HepG2 (cell line): ENCODE results near the gene NFAT5. TPM values are rescaled to one million over a fixed set of nuclear protein-coding genes. Genes with fewer than 3 reads are reported as not detected.

Experiments
- ARID2 ChIP-seq: sonication (generic); formaldehyde crosslinking; IDR thresholded peaks from 2 replicates; pipeline ENCODE4 v1.8.1; 2022; ENCODE audit warnings: mild to moderate bottlenecking, missing genetic modification reagents, borderline replicate concordance
- FOSL2 ChIP-seq: sonication (generic); formaldehyde crosslinking; IDR thresholded peaks from 2 replicates; pipeline ENCODE4 v1.4.0; 2020; ENCODE audit warnings: missing genetic modification reagents
- FOXJ3 ChIP-seq: sonication (generic); formaldehyde crosslinking; IDR thresholded peaks from 2 replicates; pipeline ENCODE4 v1.4.0; 2020; ENCODE audit warnings: missing genetic modification reagents, mild to moderate bottlenecking, borderline replicate concordance
- GABPB1 ChIP-seq: IDR thresholded peaks from 2 replicates; pipeline ENCODE4 v1.6.1; 2016; ENCODE audit warnings: mild to moderate bottlenecking, missing genetic modification reagents, moderate library complexity, missing compliant biosample characterization
- MYNN ChIP-seq: sonication (generic); formaldehyde crosslinking; IDR thresholded peaks from 2 replicates; pipeline ENCODE4 v1.4.0; 2020; ENCODE audit warnings: mild to moderate bottlenecking, low read depth, missing genetic modification reagents
- NR2F1 ChIP-seq, 2 experiments: fragments of 450-650 bp in 1 of 2; formaldehyde crosslinking in 1 of 2; IDR thresholded peaks; 2 replicates each; pipeline versions ENCODE4 v1.5.0 to v1.6.1; 2016 to 2020; ENCODE audit warnings: mild to moderate bottlenecking in 1 of 2, missing compliant biosample characterization in 1 of 2, missing genetic modification reagents in 1 of 2, moderate library complexity in 1 of 2
- NR2F6 ChIP-seq, 2 experiments: IDR thresholded peaks; 2 replicates each; pipeline ENCODE4 v1.6.1; 2016; ENCODE audit warnings: antibody characterized with exemption in 1 of 2, mild to moderate bottlenecking in 1 of 2
- ZBTB7A ChIP-seq: sonication (generic); formaldehyde crosslinking; IDR thresholded peaks from 2 replicates; pipeline ENCODE4 v1.8.0; 2022; ENCODE audit warnings: mild to moderate bottlenecking, missing genetic modification reagents
- ZFP37 ChIP-seq: sonication (generic); formaldehyde crosslinking; IDR thresholded peaks from 2 replicates; pipeline ENCODE4 v1.4.0; 2020; ENCODE audit warnings: missing genetic modification reagents, borderline replicate concordance
- ZNF232 ChIP-seq: sonication (generic); formaldehyde crosslinking; IDR thresholded peaks from 2 replicates; pipeline ENCODE4 v1.4.0; 2020; ENCODE audit warnings: missing genetic modification reagents, borderline replicate concordance
- polyA plus RNA-seq, 8 experiments: library from polyadenylated mRNA; depleted of rRNA in 3 of 8; stranded (reverse) in 7 of 8; unstranded in 1 of 8; fragments of >200 nt; fragmentation: Illumina TruSeq in 4 of 8; extraction: Trizol in 4 of 8; gene quantifications; 2 replicates each; pipeline versions ENCODE4 v1.2.1 to v1.2.3, GENCODE V29; 2011 to 2016; ENCODE audit warnings: low read depth in 4 of 8, missing spikeins in 1 of 8, mixed read lengths in 1 of 8; ENCODE audit not compliant: insufficient read depth in 1 of 8
- total RNA-seq, 5 experiments: library from RNA; depleted of rRNA; stranded (reverse); fragments of >200 nt; fragmentation: Illumina TruSeq; extraction: Trizol; gene quantifications; 2 replicates each; pipeline ENCODE4 v1.2.3, GENCODE V29; 2016; ENCODE audit warnings: low read depth in 1 of 5
- TF ChIP-seq, protein P1 (sequence below): sonication (generic); formaldehyde crosslinking; IDR thresholded peaks from 2 replicates; pipeline ENCODE4 v1.4.0; 2020; ENCODE audit warnings: missing genetic modification reagents, mild to moderate bottlenecking, borderline replicate concordance
- TF ChIP-seq, protein P2 (sequence below): sonication (generic); formaldehyde crosslinking; IDR thresholded peaks from 2 replicates; pipeline ENCODE4 v1.4.0; 2020; ENCODE audit warnings: missing genetic modification reagents
- TF ChIP-seq, protein P3 (sequence below): sonication (generic); formaldehyde crosslinking; IDR thresholded peaks from 2 replicates; pipeline ENCODE4 v1.4.0; 2020; ENCODE audit warnings: missing genetic modification reagents
- TF ChIP-seq, protein P4 (sequence below): sonication (generic); formaldehyde crosslinking; IDR thresholded peaks from 2 replicates; pipeline ENCODE4 v1.4.0; 2020; ENCODE audit warnings: mild to moderate bottlenecking, missing genetic modification reagents
- TF ChIP-seq, protein P5 (sequence below): sonication (generic); formaldehyde crosslinking; IDR thresholded peaks from 2 replicates; pipeline ENCODE4 v1.8.0; 2022; ENCODE audit warnings: mild to moderate bottlenecking, missing genetic modification reagents, moderate library complexity

The NFAT5 gene
- total and polyA plus RNA-seq, 2 of the 13 experiments (the other 11 are each of a cell fraction or from before 2014, with no cell fraction given), result 20.5 to 54.3 TPM

DNA sequence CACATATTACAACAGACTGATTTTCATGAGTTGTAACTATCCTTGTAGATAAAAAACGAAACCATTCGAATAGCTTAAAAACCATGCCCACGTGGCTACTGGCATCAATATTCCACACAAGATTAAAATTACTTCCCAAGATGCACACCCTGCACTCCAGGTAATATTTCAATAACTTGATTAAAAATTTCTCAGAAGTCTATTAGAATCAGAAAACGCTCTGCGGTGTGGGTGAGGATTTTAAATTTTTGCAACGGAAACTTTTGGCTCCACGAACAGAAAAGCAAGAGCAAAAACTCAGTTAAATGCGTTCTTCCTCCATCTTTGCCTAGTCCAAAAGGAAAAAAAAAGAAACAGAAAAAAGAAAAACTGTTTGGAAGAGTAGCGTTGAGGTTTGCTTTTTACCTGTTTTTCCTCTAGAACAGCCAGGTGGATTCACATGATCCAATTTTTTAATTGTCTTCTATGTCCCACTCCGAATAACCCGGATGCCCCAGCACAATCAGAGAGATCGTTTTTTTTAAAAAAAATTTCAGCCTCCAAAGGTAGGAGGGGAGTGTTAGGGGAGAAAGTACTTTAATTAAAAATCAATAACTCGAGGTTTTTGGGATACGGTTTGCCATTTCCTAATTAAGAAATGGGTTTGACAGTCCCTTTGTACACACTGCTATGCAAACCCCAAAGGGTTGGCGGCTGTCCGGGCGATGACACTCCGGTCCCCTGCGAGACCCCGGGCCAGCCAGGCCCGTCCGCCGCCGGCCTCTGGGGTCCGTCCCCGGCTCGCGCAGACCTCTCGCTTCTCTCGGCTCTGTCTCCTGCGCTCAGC is 708 bp upstream of the NFAT5 start (continued):
- TF ChIP-seq, protein P1, sequence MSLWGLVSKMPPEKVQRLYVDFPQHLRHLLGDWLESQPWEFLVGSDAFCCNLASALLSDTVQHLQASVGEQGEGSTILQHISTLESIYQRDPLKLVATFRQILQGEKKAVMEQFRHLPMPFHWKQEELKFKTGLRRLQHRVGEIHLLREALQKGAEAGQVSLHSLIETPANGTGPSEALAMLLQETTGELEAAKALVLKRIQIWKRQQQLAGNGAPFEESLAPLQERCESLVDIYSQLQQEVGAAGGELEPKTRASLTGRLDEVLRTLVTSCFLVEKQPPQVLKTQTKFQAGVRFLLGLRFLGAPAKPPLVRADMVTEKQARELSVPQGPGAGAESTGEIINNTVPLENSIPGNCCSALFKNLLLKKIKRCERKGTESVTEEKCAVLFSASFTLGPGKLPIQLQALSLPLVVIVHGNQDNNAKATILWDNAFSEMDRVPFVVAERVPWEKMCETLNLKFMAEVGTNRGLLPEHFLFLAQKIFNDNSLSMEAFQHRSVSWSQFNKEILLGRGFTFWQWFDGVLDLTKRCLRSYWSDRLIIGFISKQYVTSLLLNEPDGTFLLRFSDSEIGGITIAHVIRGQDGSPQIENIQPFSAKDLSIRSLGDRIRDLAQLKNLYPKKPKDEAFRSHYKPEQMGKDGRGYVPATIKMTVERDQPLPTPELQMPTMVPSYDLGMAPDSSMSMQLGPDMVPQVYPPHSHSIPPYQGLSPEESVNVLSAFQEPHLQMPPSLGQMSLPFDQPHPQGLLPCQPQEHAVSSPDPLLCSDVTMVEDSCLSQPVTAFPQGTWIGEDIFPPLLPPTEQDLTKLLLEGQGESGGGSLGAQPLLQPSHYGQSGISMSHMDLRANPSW, result 0 out of 2 replicates have a peak, but pooled peaks have one; percentile 18
- TF ChIP-seq, protein P2, sequence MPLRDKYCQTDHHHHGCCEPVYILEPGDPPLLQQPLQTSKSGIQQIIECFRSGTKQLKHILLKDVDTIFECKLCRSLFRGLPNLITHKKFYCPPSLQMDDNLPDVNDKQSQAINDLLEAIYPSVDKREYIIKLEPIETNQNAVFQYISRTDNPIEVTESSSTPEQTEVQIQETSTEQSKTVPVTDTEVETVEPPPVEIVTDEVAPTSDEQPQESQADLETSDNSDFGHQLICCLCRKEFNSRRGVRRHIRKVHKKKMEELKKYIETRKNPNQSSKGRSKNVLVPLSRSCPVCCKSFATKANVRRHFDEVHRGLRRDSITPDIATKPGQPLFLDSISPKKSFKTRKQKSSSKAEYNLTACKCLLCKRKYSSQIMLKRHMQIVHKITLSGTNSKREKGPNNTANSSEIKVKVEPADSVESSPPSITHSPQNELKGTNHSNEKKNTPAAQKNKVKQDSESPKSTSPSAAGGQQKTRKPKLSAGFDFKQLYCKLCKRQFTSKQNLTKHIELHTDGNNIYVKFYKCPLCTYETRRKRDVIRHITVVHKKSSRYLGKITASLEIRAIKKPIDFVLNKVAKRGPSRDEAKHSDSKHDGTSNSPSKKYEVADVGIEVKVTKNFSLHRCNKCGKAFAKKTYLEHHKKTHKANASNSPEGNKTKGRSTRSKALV (CRISPR knock-in tag), result no peak
- TF ChIP-seq ZBTB7A (CRISPR knock-in tag) (0 out of 2 replicates have a peak, but pooled peaks have one; percentile 15), GABPB1 (no peak), FOSL2 (CRISPR knock-in tag) (no peak), MYNN (CRISPR knock-in tag) (no peak), NR2F6 (IDR thresholded peaks at IDR 0.05) (no peak), NR2F6 (CRISPR knock-in tag; IDR thresholded peaks at IDR 0.05) (no peak), ZNF232 (no peak; the same call in 1 of the 2 replicates), ZFP37 (CRISPR knock-in tag) (peak; percentile 81; the same call in 1 of the 2 replicates), ARID2 (CRISPR knock-in tag) (peak; percentile 96), FOXJ3 (no peak), NR2F1 (CRISPR knock-in tag; IDR thresholded peaks at IDR 0.05) (0 out of 4 replicates have a peak, but pooled peaks of 1 of the 2 experiments have one; percentile 8)
- TF ChIP-seq, protein P3, sequence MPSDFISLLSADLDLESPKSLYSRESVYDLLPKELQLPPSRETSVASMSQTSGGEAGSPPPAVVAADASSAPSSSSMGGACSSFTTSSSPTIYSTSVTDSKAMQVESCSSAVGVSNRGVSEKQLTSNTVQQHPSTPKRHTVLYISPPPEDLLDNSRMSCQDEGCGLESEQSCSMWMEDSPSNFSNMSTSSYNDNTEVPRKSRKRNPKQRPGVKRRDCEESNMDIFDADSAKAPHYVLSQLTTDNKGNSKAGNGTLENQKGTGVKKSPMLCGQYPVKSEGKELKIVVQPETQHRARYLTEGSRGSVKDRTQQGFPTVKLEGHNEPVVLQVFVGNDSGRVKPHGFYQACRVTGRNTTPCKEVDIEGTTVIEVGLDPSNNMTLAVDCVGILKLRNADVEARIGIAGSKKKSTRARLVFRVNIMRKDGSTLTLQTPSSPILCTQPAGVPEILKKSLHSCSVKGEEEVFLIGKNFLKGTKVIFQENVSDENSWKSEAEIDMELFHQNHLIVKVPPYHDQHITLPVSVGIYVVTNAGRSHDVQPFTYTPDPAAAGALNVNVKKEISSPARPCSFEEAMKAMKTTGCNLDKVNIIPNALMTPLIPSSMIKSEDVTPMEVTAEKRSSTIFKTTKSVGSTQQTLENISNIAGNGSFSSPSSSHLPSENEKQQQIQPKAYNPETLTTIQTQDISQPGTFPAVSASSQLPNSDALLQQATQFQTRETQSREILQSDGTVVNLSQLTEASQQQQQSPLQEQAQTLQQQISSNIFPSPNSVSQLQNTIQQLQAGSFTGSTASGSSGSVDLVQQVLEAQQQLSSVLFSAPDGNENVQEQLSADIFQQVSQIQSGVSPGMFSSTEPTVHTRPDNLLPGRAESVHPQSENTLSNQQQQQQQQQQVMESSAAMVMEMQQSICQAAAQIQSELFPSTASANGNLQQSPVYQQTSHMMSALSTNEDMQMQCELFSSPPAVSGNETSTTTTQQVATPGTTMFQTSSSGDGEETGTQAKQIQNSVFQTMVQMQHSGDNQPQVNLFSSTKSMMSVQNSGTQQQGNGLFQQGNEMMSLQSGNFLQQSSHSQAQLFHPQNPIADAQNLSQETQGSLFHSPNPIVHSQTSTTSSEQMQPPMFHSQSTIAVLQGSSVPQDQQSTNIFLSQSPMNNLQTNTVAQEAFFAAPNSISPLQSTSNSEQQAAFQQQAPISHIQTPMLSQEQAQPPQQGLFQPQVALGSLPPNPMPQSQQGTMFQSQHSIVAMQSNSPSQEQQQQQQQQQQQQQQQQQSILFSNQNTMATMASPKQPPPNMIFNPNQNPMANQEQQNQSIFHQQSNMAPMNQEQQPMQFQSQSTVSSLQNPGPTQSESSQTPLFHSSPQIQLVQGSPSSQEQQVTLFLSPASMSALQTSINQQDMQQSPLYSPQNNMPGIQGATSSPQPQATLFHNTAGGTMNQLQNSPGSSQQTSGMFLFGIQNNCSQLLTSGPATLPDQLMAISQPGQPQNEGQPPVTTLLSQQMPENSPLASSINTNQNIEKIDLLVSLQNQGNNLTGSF (CRISPR knock-in tag), result peak; percentile 83; the same call in 1 of the 2 replicates
- TF ChIP-seq, protein P4, sequence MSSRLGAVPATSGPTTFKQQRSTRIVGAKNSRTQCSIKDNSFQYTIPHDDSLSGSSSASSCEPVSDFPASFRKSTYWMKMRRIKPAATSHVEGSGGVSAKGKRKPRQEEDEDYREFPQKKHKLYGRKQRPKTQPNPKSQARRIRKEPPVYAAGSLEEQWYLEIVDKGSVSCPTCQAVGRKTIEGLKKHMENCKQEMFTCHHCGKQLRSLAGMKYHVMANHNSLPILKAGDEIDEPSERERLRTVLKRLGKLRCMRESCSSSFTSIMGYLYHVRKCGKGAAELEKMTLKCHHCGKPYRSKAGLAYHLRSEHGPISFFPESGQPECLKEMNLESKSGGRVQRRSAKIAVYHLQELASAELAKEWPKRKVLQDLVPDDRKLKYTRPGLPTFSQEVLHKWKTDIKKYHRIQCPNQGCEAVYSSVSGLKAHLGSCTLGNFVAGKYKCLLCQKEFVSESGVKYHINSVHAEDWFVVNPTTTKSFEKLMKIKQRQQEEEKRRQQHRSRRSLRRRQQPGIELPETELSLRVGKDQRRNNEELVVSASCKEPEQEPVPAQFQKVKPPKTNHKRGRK (CRISPR knock-in tag), result no peak
- TF ChIP-seq, protein P5, sequence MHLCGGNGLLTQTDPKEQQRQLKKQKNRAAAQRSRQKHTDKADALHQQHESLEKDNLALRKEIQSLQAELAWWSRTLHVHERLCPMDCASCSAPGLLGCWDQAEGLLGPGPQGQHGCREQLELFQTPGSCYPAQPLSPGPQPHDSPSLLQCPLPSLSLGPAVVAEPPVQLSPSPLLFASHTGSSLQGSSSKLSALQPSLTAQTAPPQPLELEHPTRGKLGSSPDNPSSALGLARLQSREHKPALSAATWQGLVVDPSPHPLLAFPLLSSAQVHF (CRISPR knock-in tag), result no peak
